Naive thymus-derived CD8-positive, alpha-beta T cell (primary cell): ENCODE measurements around the gene CLCN7. TPM values are rescaled to one million over a fixed set of nuclear protein-coding genes. Genes with fewer than 3 reads are reported as not detected.

Experiments used
- polyA plus RNA-seq, 3 donors: library from polyadenylated mRNA; unstranded; fragments of 300-500 nt; fragmentation: Illumina TruSeq; gene quantifications; one replicate each; pipeline ENCODE4 v1.2.3, GENCODE V29; 2021
- total RNA-seq, 8 experiments: library from RNA in 2 of 8; stranded (reverse) in 2 of 8; gene quantifications; one replicate each; pipeline ENCODE4 v1.2.3 and lab custom pipeline; 2021 to 2026

Gene CLCN7
- total and polyA plus RNA-seq, 5 experiments from 2014 or later: 18.7 to 116 (median 34.7) TPM

Other genes with a start within 250 kb of the CLCN7 start
- gene TPSG1, start 249.8 kb downstream of the CLCN7 start, total RNA-seq: not detected
- not detected for gene TPSG1, start 249.8 kb downstream of the CLCN7 start, polyA plus RNA-seq
- gene TPSB2, start 244.8 kb downstream of the CLCN7 start, total RNA-seq: not detected
- not detected for gene TPSB2, start 244.8 kb downstream of the CLCN7 start, polyA plus RNA-seq
- gene TPSAB1, start 234.3 kb downstream of the CLCN7 start, total RNA-seq: not detected
- gene TPSAB1, start 234.3 kb downstream of the CLCN7 start, polyA plus RNA-seq: not detected
- gene TPSD1, start 219.0 kb downstream of the CLCN7 start, total RNA-seq: not detected
- gene TPSD1, start 219.0 kb downstream of the CLCN7 start, polyA plus RNA-seq: not detected
- gene UBE2I, start 165.4 kb downstream of the CLCN7 start, total RNA-seq: 100 to 1,000 TPM; 236 to 250 TPM
- gene UBE2I, start 165.4 kb downstream of the CLCN7 start, polyA plus RNA-seq: 10 to 100 TPM; 87.5 to 89.6 (median 89.0) TPM
- 1 to 10 TPM; 3.0 to 5.3 TPM for gene BAIAP3, start 141.4 kb downstream of the CLCN7 start, total RNA-seq
- 1 to 10 TPM in 1 of 3 donors, under 1 TPM in 2; 0.06 to 1.5 (median 0.85) TPM for gene BAIAP3, start 141.4 kb downstream of the CLCN7 start, polyA plus RNA-seq
- 10 to 100 TPM; 37.1 to 41.2 TPM for gene TSR3, start 123.2 kb downstream of the CLCN7 start, total RNA-seq
- gene TSR3, start 123.2 kb downstream of the CLCN7 start, polyA plus RNA-seq: 10 to 100 TPM; 88.8 to 99.4 (median 96.3) TPM
- gene GNPTG, start 123.1 kb downstream of the CLCN7 start, total RNA-seq: 10 to 100 TPM; 56.9 to 65.2 TPM
- 10 to 100 TPM; 44.4 to 57.8 (median 56.6) TPM for gene GNPTG, start 123.1 kb downstream of the CLCN7 start, polyA plus RNA-seq
- 100 to 1,000 TPM; 125 to 151 TPM for gene UNKL, start 60.3 kb downstream of the CLCN7 start, total RNA-seq
- 10 to 100 TPM in 1 of 3 donors, 1 to 10 TPM in 2; 8.3 to 11.0 (median 8.8) TPM for gene UNKL, start 60.3 kb downstream of the CLCN7 start, polyA plus RNA-seq
- 10 to 100 TPM; 10.6 to 10.8 TPM for gene UQCC4, start 54.3 kb downstream of the CLCN7 start, total RNA-seq
- gene UQCC4, start 54.3 kb downstream of the CLCN7 start, polyA plus RNA-seq: 10 to 100 TPM; 29.9 to 38.6 (median 37.6) TPM
- 1 to 10 TPM; 2.3 to 2.7 TPM for gene PERCC1, start 44.0 kb downstream of the CLCN7 start, total RNA-seq
- gene PERCC1, start 44.0 kb downstream of the CLCN7 start, polyA plus RNA-seq: under 1 TPM in 1 of 3 donors, not detected in 2; 0.19 TPM
- 10 to 100 TPM; 14.0 to 15.5 TPM for gene CCDC154, start 30.5 kb downstream of the CLCN7 start, total RNA-seq
- gene CCDC154, start 30.5 kb downstream of the CLCN7 start, polyA plus RNA-seq: not detected
- not detected for gene PTX4, start 13.9 kb upstream of the CLCN7 start, total RNA-seq
- not detected for gene PTX4, start 13.9 kb upstream of the CLCN7 start, polyA plus RNA-seq
- gene TELO2, start 18.3 kb upstream of the CLCN7 start, total RNA-seq: 10 to 100 TPM; 42.6 to 51.5 TPM
- gene TELO2, start 18.3 kb upstream of the CLCN7 start, polyA plus RNA-seq: 10 to 100 TPM in 2 of 3 donors, 1 to 10 TPM in 1; 9.8 to 18.1 (median 14.9) TPM
- 100 to 1,000 TPM; 186 to 196 TPM for gene TMEM204, start 58.6 kb upstream of the CLCN7 start, total RNA-seq
- 100 to 1,000 TPM in 2 of 3 donors, 10 to 100 TPM in 1; 95.9 to 135 (median 125) TPM for gene TMEM204, start 58.6 kb upstream of the CLCN7 start, polyA plus RNA-seq
- gene IFT140, start 137.0 kb upstream of the CLCN7 start, total RNA-seq: 10 to 100 TPM; 10.4 to 11.1 TPM
- 10 to 100 TPM in 2 of 3 donors, 1 to 10 TPM in 1; 4.5 to 21.2 (median 16.8) TPM for gene IFT140, start 137.0 kb upstream of the CLCN7 start, polyA plus RNA-seq
- 10 to 100 TPM; 24.4 to 25.4 TPM for gene CRAMP1, start 137.3 kb upstream of the CLCN7 start, total RNA-seq
- 1 to 10 TPM; 1.3 to 3.1 (median 1.9) TPM for gene CRAMP1, start 137.3 kb upstream of the CLCN7 start, polyA plus RNA-seq
- 10 to 100 TPM; 28.0 to 36.2 TPM for gene JPT2, start 203.3 kb upstream of the CLCN7 start, total RNA-seq
- 10 to 100 TPM in 1 of 3 donors, 1 to 10 TPM in 2; 9.1 to 10.3 (median 9.8) TPM for gene JPT2, start 203.3 kb upstream of the CLCN7 start, polyA plus RNA-seq
- 100 to 1,000 TPM; 315 to 342 TPM for gene MAPK8IP3, start 231.2 kb upstream of the CLCN7 start, total RNA-seq
- 1 to 10 TPM in 2 of 3 donors, under 1 TPM in 1; 0.87 to 2.8 (median 2.5) TPM for gene MAPK8IP3, start 231.2 kb upstream of the CLCN7 start, polyA plus RNA-seq